HG02943 (cell line): ENCODE measurements around the gene SH3RF3.

ENCODE experiments used
- ATAC-seq: cut with Tn5 transposase; IDR thresholded peaks from one replicate; pipeline ENCODE4 v1.9.1; 2021; ENCODE audit warnings: mild to moderate bottlenecking, low read depth, moderate library complexity; ENCODE audit not compliant: unreplicated experiment

Gene SH3RF3

GRCh38 chr2:109295070-109295780 lies 166.2 kb downstream of the SH3RF3 start:
- no peak for ATAC-seq

DNA sequence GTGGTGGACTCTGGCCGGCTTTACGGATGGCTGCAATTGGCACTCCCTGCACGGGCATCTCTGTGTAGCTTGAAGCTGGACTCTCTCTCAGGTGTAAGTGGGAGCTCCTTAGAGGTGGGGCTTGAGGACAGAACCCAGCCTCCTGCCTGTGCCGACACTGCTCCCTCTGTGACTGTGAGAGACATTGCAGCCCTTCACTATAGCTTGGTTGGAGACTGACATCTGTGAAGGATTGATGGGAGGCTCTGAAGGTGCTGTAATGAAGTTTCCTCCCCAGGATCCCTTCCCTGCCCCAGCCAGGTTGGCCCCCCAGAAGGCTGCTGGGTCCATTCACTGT lies 166.7 kb downstream of the SH3RF3 start:
- ATAC-seq: no peak

DNA sequence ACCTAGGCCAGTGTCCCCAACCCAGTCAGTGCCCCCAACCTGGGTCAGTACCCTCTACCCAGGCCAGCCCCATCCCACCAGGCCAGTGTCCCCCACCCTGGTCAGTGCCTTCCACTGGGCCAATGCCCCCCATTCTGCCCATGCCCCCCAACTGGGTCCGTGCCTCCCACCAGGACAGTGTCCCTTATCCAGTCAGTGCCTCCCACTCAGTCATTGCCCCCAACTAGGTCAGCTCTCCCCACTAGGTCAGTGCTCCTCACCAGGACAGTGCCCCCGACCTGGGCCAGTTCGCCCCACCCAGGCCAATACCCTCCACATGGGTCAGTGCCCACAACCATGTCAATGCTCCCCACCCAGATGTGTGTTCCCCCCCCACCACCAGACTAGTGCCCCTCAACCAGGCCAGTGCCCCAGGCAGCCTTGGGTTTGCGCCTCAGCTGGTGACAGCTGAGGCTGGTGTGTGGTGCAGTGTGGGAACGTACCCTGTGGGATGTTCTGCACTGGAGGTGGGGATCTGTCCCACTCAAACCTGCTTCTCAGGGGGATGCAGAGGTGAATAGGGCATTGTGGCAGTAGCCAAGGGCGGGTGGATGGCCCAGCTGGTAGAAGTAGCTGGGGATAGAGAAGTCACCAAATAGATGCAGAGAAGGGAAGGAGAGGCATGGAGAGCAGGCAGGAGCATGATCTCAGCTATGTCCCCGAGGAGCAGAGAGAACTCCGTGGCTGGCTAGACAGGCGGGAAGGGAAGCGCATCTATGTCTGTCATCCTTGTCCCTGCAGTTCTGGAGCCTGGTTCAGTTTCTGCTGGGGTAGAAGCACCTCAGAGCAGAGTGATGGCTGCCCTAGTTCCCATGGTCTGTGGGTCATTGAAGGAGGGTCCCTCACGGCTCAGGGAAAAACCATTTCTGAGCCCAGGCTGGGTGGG lies 168.8 kb downstream of the SH3RF3 start:
- ATAC-seq: no peak

- ATAC-seq: no peak
Measured at GRCh38 chr2:109298851-109299250, 169.8 kb downstream of the SH3RF3 start.

DNA sequence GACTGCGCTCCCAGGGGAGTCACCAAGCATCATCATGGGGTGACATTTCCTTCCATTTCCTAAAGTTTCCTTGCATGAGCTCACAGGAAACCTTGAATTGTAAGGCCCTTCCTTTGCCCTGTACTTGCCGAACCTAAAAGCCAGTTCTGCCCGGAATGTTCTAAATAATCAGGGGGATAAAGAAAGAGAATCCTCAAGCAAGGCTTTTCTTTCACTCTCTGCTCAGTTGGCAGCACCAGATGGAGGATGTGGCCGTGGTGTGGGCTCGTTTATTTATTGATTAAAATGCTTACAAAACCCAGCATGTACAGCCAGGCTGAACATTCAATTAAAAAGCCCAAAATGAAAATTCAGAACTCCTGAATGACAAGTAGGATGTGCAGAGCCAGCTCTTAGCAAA lies 170.5 kb downstream of the SH3RF3 start:
- ATAC-seq: no peak

- ATAC-seq: no peak
Measured at GRCh38 chr2:109300582-109300981, 171.6 kb downstream of the SH3RF3 start.

DNA sequence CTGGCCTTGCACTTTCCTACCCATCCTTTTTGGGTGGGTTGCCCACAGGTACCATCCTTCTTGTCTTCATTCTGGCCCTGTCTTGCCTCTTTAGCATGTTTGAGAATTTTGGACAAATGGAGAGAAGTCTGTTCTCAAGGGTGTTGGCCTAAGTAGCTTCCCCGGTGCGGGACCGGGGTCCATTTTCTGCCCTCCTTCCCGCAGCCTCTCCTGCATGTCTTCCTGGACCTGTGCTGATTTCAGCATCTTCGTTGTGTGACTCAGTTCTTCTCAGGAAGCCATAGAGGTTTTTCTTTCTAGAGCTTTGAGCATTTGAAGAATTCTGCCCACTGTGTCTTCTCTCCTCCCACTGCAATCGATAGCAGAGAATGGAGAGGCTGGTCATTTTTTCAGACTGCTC lies 172.7 kb downstream of the SH3RF3 start:
- no peak for ATAC-seq

- ATAC-seq: no peak
Measured at GRCh38 chr2:109302319-109302718, 173.3 kb downstream of the SH3RF3 start.

GRCh38 chr2:109304242-109304641 lies 175.2 kb downstream of the SH3RF3 start:
- ATAC-seq: no peak

GRCh38 chr2:109304731-109305470 lies 175.9 kb downstream of the SH3RF3 start:
- no peak for ATAC-seq

DNA sequence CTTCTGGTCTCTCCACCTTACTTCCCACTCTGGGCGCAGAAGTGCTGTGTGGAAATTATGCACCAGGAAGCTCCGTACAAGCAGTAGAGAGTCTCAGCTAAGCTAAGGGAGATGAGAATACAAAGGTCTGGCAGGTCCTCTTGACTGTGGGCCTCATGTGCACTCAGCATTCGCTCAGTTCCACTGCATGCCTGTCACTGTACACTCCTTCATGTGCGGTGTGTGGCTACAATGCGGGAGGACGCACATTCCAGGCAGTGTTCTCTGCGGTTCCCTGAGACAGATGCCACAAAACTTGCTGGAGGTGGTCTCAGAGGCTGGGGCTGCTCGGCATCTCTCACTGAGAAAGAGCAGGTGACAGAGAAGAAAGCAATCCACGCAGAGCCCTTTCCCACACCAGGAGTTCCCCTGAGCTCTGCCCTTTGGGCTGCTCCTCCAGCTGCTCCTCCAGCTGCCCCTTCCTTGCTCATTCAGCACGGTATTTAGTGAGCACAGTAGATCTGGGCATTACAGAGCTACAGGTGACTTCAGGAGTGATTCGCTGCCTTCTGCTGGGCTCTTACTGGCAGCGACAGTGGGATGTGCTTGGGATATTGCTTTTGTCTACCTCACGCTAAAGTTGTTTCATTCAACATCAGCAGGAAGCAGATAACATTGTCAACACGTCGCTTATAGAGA lies 176.6 kb downstream of the SH3RF3 start:
- ATAC-seq: no peak

- ATAC-seq: no peak
Measured at GRCh38 chr2:109306190-109306589, 177.2 kb downstream of the SH3RF3 start.

- ATAC-seq: no peak
Measured at GRCh38 chr2:109311771-109312170, 182.8 kb downstream of the SH3RF3 start.

- ATAC-seq: no peak
Measured at GRCh38 chr2:109312902-109313301, 183.9 kb downstream of the SH3RF3 start.

DNA sequence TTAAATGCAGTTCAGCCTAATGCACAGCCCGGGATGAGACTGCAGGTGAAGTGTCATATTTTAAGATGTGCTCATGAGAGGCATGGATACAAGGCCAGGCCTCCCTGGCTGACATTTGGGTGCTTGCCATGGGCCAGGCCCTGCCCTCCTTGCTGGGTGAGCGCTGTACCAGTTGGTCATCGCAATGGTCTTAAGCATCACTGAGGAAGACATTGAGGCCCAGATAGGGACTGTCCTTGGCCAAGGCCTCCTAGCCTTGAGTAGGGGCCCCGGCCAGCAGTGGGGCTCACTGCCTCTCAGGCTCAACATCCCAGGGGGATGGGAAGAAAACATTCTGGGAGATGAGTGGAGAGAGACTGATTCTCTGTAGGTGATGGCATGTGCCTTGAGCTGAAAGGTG lies 184.3 kb downstream of the SH3RF3 start:
- ATAC-seq: no peak

- no peak for ATAC-seq
Measured at GRCh38 chr2:109316091-109316490, 187.1 kb downstream of the SH3RF3 start.

GRCh38 chr2:109317471-109318095 lies 188.6 kb downstream of the SH3RF3 start:
- no peak for ATAC-seq

DNA sequence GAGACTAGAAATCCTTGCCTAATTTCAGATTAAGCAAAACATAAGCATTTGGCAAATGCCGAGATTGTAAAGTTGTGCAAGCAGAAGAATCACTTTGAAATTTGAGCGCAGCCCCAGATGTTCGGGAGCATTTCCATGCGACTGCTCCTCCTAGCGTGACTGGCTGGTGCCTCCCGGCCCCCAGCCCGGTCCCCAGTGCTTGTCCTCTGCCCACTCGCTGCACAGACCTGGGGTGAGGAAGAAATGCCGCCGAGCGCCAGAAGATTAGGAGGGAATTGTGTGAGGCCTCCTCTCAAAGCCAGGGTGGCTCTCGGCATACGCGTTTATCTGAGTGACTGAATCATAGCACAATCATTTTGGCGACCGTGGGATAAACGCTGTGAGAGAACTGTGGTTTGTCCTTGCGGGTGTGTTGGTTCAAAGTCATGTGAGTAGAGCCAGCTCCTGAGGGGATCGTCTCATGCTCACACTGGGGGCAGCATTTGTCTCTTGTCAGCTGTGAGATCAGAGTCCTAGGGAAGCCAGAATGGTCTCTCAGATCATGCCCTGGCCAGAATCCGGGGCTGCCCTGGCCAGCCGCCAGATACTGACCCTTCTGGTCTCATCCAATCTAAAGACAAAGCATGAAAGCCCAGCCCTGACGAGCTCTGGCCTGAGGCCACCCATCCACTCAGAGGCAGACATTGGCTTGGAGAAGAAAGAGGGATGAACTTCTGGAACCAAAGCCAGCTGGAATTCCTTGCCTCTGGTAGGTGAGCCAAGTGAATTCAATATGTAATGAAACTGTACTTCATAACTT lies 189.3 kb downstream of the SH3RF3 start:
- no peak for ATAC-seq

GRCh38 chr2:109318949-109319342 lies 189.9 kb downstream of the SH3RF3 start:
- no peak for ATAC-seq
